Bronchial epithelial cell (primary cell): Measurements from ENCODE around the gene CYTH3. TPM values are rescaled to one million over a fixed set of nuclear protein-coding genes. Genes with fewer than 3 reads are reported as not detected.
"Not testable (repeated sequence)": the region's sequence is repeated elsewhere in the genome, so short reads cannot be mapped to it uniquely, and the experiment has no call there.

Source experiments
- DNase-seq: peaks from one replicate; pipeline ENCODE4 v3.0.0-alpha.2; 2010; ENCODE audit warnings: low read depth
- FAIRE-seq: peaks from 2 replicates; lab custom pipeline; 2011; peaks lifted over from hg19 to GRCh38; lab: Jason Lieb, UNC
- H3K27me3 ChIP-seq: 2 replicates; pipeline ENCODE4 v1.5.1; 2011; ENCODE audit warnings: low read length; ENCODE audit not compliant: control insufficient read depth, insufficient read depth
- H3K36me3 ChIP-seq: 2 replicates; pipeline ENCODE4 v1.5.1; 2011; ENCODE audit warnings: low read length; ENCODE audit not compliant: control insufficient read depth, insufficient read depth
- H3K4me3 ChIP-seq: 2 replicates; pipeline ENCODE4 v1.5.1; 2011; ENCODE audit warnings: mild to moderate bottlenecking, low read depth, low read length, control low read depth
- CTCF ChIP-seq: IDR thresholded peaks from 2 replicates; pipeline ENCODE4 v1.5.1; 2011; ENCODE audit warnings: mild to moderate bottlenecking, moderate library complexity, low read length, control low read depth, inconsistent platforms; ENCODE audit not compliant: insufficient read depth, severe bottlenecking
- total RNA-seq: library from RNA; depleted of rRNA; stranded (reverse); fragments of >200 nt; gene quantifications from 2 replicates; pipeline ENCODE4 v1.2.1, GENCODE V29; 2014

Gene CYTH3
- total RNA-seq, 1 donor from 2014 or later: 11.6 TPM

GRCh38 chr7:6202117-6202516 lies 70.3 kb downstream of the CYTH3 start:
- no peaks in the 10 kb centered on the region for H3K27me3 ChIP-seq
- no peaks in the 10 kb centered on the region for H3K36me3 ChIP-seq
- no peak for TF ChIP-seq CTCF
- FAIRE-seq (no peak), DNase-seq (no peak)
- H3K4me3 ChIP-seq: no peak overlapping the region

GRCh38 chr7:6200971-6201370 lies 71.5 kb downstream of the CYTH3 start:
- H3K27me3 ChIP-seq: no peaks in the 10 kb centered on the region
- H3K4me3 ChIP-seq: no peak overlapping the region
- no peak for TF ChIP-seq CTCF
- H3K36me3 ChIP-seq: no peaks in the 10 kb centered on the region
- peak; percentile 28 for FAIRE-seq
- DNase-seq: no peak

- FAIRE-seq: no peak
- no peaks in the 10 kb centered on the region for H3K36me3 ChIP-seq
- no peaks in the 10 kb centered on the region for H3K27me3 ChIP-seq
- no peak for TF ChIP-seq CTCF
- no peak overlapping the region for H3K4me3 ChIP-seq
- DNase-seq: no peak
Observed at GRCh38 chr7:6198689-6199595, 73.5 kb downstream of the CYTH3 start.

GRCh38 chr7:6197801-6198551 lies 74.4 kb downstream of the CYTH3 start:
- H3K4me3 ChIP-seq: no peak overlapping the region
- DNase-seq: no peak
- TF ChIP-seq CTCF: no peak
- H3K36me3 ChIP-seq: no peaks in the 10 kb centered on the region
- no peak for FAIRE-seq
- H3K27me3 ChIP-seq: no peaks in the 10 kb centered on the region

GRCh38 chr7:6193709-6194108 lies 78.7 kb downstream of the CYTH3 start:
- FAIRE-seq (no peak), DNase-seq (no peak)
- no peak for TF ChIP-seq CTCF
- no peak overlapping the region for H3K4me3 ChIP-seq
- no peaks in the 10 kb centered on the region for H3K36me3 ChIP-seq
- H3K27me3 ChIP-seq: no peaks in the 10 kb centered on the region

- not testable (repeated sequence) for DNase-seq, H3K27me3 ChIP-seq, FAIRE-seq, H3K36me3 ChIP-seq, H3K4me3 ChIP-seq
Observed at GRCh38 chr7:6190563-6190962, 81.9 kb downstream of the CYTH3 start.
